Kidney (tissue), 14 donors: ENCODE data around the gene GRAMD4. TPM values are rescaled to one million over a fixed set of nuclear protein-coding genes. Genes with fewer than 3 reads are reported as not detected.

ENCODE experiments used
- DNase-seq, 5 donors: peaks; one replicate each; pipeline ENCODE4 v3.0.0-alpha.2; 2013 to 2020
- FAIRE-seq: peaks from 2 replicates; lab custom pipeline; 2012; peaks lifted over from hg19 to GRCh38; lab: Jason Lieb, UNC
- H3K27ac ChIP-seq, 2 donors: one replicate each; pipeline ENCODE4 v1.7.0; 2013; ENCODE audit warnings: low read depth in 2 of 2, low read length in 2 of 2, inconsistent platforms in 1 of 2
- H3K27me3 ChIP-seq: one replicate; pipeline ENCODE4 v1.7.1; 2013; ENCODE audit warnings: low read length, inconsistent platforms; ENCODE audit not compliant: control insufficient read depth, insufficient read depth
- H3K36me3 ChIP-seq, 3 donors: one replicate each; pipeline versions ENCODE4 v1.7.0 to v1.7.1; 2013; ENCODE audit warnings: low read length in 3 of 3, control low read depth in 1 of 3, inconsistent platforms in 1 of 3; ENCODE audit not compliant: insufficient read depth in 3 of 3, control insufficient read depth in 2 of 3
- H3K4me1 ChIP-seq, 3 donors: one replicate each; pipeline versions ENCODE4 v1.7.0 to v1.7.1; 2013; ENCODE audit warnings: low read length in 3 of 3, inconsistent platforms in 1 of 3, low read depth in 1 of 3; ENCODE audit not compliant: control insufficient read depth in 2 of 3, insufficient read depth in 2 of 3
- H3K4me3 ChIP-seq, 3 donors: one replicate each; pipeline versions ENCODE4 v1.7.0 to v1.8.1; 2013; ENCODE audit warnings: low read length in 3 of 3, control low read depth in 1 of 3, inconsistent platforms in 1 of 3
- H3K9ac ChIP-seq, 3 donors: one replicate each; pipeline versions ENCODE4 v1.7.0 to v1.7.1; 2013; ENCODE audit warnings: low read length in 3 of 3, control low read depth in 1 of 3, inconsistent platforms in 1 of 3
- H3K9me3 ChIP-seq, 3 donors: one replicate each; pipeline versions ENCODE4 v1.7.0 to v1.7.1; 2013; ENCODE audit warnings: low read length in 3 of 3, control low read depth in 1 of 3, inconsistent platforms in 1 of 3; ENCODE audit not compliant: control insufficient read depth in 2 of 3, insufficient read depth in 1 of 3
- intact Hi-C: fragments of 100-400 bp; cut with DNase I; formaldehyde crosslinking; loops from one replicate; pipeline ENCODE4 v1.11.1; 2022
- polyA plus RNA-seq: library from polyadenylated mRNA; stranded (reverse); fragments of 350-450 nt; fragmentation: Illumina TruSeq; extraction: RNeasy Lipid Tissue Mini Kit (QIAGEN cat#74804); gene quantifications from one replicate; pipeline ENCODE4 v1.2.3, GENCODE V29; 2014; ENCODE audit warnings: low read depth, low replicate concordance; ENCODE audit not compliant: insufficient read depth
- total RNA-seq: library from RNA; stranded (reverse); fragmentation: NEBNext Ultra II Directional; extraction: Animal tissue kit (Norgen Biotek cat#: 25700); gene quantifications from one replicate; pipeline ENCODE4 v1.2.1, GENCODE V29; 2021
- TF ChIP-seq, protein P1 (sequence below): IDR thresholded peaks from 3 replicates; pipeline ENCODE4 v1.5.1; 2012; ENCODE audit warnings: mild to moderate bottlenecking, moderate library complexity, borderline replicate concordance; ENCODE audit not compliant: insufficient read depth; ENCODE audit errors: extremely low read depth
- donor health status: control.
- donor health status: control.
- donor health status: control.
- donor health status: control.
- donor health status: control.
- donor health status: DM: yes; HTN: yes; CAD: no.
- donor health status: Normal renal cell carcinoma (clear cell type).

GRAMD4 gene
- total and polyA plus RNA-seq, 2 donors from 2014 or later: 12.1 to 58.2 TPM

DNA sequence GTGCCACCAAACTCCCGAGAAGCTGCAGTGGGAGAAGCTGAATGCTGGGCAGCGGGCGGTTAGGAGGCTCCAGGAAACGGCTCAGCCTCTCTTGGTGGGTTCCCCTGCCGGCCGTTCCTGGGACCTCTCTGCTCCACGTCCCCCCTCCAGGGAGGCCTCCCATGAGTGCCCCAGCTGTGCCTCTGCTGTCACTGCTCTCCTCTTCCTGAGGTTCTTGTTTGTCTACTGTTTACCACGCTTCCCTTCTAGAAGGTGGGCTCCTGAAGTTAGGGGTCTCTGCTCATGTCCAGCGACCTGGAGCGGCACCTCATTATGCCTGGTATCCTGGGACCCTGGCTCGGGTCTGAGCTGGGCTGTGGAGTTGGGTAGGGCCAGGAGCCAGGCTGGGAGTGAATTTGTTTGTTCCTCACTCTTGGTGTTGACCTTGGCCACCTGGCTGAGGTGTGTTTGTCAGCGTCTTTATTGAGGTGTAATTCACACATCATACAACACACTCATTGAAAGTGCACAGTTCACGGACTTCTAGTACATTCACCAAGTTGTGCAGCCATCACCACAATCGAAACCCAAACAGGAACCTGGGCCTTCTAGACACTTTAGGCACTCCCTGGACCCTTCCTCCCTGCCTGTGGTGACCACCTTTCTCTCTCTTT is 37.8 kb upstream of the GRAMD4 start:
- no peak overlapping the region for H3K4me3 ChIP-seq
- no peaks in the 10 kb centered on the region for H3K27me3 ChIP-seq
- FAIRE-seq (no peak), DNase-seq (peak in 1 of 5 donors; percentile 61)
- no peaks in the 10 kb centered on the region for H3K36me3 ChIP-seq
- H3K9me3 ChIP-seq: no peaks in the 10 kb centered on the region
- TF ChIP-seq, protein P1, sequence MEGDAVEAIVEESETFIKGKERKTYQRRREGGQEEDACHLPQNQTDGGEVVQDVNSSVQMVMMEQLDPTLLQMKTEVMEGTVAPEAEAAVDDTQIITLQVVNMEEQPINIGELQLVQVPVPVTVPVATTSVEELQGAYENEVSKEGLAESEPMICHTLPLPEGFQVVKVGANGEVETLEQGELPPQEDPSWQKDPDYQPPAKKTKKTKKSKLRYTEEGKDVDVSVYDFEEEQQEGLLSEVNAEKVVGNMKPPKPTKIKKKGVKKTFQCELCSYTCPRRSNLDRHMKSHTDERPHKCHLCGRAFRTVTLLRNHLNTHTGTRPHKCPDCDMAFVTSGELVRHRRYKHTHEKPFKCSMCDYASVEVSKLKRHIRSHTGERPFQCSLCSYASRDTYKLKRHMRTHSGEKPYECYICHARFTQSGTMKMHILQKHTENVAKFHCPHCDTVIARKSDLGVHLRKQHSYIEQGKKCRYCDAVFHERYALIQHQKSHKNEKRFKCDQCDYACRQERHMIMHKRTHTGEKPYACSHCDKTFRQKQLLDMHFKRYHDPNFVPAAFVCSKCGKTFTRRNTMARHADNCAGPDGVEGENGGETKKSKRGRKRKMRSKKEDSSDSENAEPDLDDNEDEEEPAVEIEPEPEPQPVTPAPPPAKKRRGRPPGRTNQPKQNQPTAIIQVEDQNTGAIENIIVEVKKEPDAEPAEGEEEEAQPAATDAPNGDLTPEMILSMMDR: no peak
- H3K4me1 ChIP-seq: peaks cover 0 to 37% (median 27%) of the 10 kb centered on the region in 3 donors
- no peak overlapping the region for H3K9ac ChIP-seq
- H3K27ac ChIP-seq: no peak overlapping the region
- intact Hi-C loops: no loop called here

GRCh38 chr22:46583571-46583970 is 36.6 kb upstream of the GRAMD4 start:
- Histone ChIP-seq H3K27me3 (no peaks in the 10 kb centered on the region), H3K4me3 (no peak overlapping the region), H3K36me3 (no peaks in the 10 kb centered on the region), H3K9ac (no peak overlapping the region), H3K27ac (no peak overlapping the region), H3K9me3 (no peaks in the 10 kb centered on the region), H3K4me1 (peaks cover 0 to 32% (median 17%) of the 10 kb centered on the region in 3 donors)
- TF ChIP-seq, protein P1: no peak
- DNase-seq (peak in 1 of 5 donors; percentile 46), FAIRE-seq (no peak)
- intact Hi-C loops: no loop called here

GRCh38 chr22:46584081-46584921 is 35.9 kb upstream of the GRAMD4 start:
- TF ChIP-seq, protein P1: no peak
- Histone ChIP-seq H3K36me3 (no peaks in the 10 kb centered on the region), H3K27ac (no peak overlapping the region), H3K9ac (no peak overlapping the region), H3K9me3 (no peaks in the 10 kb centered on the region), H3K4me1 (peaks cover 0 to 26% (median 11%) of the 10 kb centered on the region in 3 donors), H3K27me3 (no peaks in the 10 kb centered on the region), H3K4me3 (no peak overlapping the region)
- intact Hi-C loops: no loop called here
- DNase-seq (peak in 1 of 5 donors; percentile 82), FAIRE-seq (no peak)
